Chondrocyte (in vitro differentiated cells): ENCODE data around the gene LCN12. TPM values are rescaled to one million over a fixed set of nuclear protein-coding genes. Genes with fewer than 3 reads are reported as not detected.

Experiments used
- DNase-seq: peaks from one replicate; pipeline ENCODE4 v3.0.0; 2021; ENCODE audit warnings: mixed read lengths, low spot score
- H3K27ac Mint-ChIP-seq: one replicate; pipeline ENCODE4 v1.8.0; 2021; ENCODE audit warnings: mild to moderate bottlenecking, moderate library complexity, mixed read lengths; ENCODE audit not compliant: unreplicated experiment
- H3K27me3 Mint-ChIP-seq: 2 replicates; pipeline ENCODE4 v1.8.0; 2021; ENCODE audit warnings: low read depth, mixed read lengths
- H3K36me3 Mint-ChIP-seq: 2 replicates; pipeline ENCODE4 v1.8.0; 2021; ENCODE audit warnings: low read depth, mixed read lengths
- H3K4me1 Mint-ChIP-seq: 2 replicates; pipeline ENCODE4 v1.8.0; 2021; ENCODE audit warnings: low read depth, mild to moderate bottlenecking, mixed read lengths
- H3K4me3 Mint-ChIP-seq: one replicate; pipeline ENCODE4 v1.8.0; 2021; ENCODE audit warnings: mild to moderate bottlenecking, moderate library complexity, mixed read lengths; ENCODE audit not compliant: unreplicated experiment
- H3K9me3 Mint-ChIP-seq: 2 replicates; pipeline ENCODE4 v1.8.0; 2021; ENCODE audit warnings: low read depth, mixed read lengths
- CTCF ChIP-seq: fragments of 200-600 bp; sonication (generic); IDR thresholded peaks from 2 replicates; pipeline ENCODE4 v1.5.0; 2021; ENCODE audit warnings: antibody characterized with exemption, mild to moderate bottlenecking, moderate library complexity
- total RNA-seq: library from RNA; stranded (reverse); gene quantifications from 3 replicates; pipeline ENCODE4 v1.2.1, GENCODE V29; 2021

LCN12 gene
- total RNA-seq, 1 donor from 2014 or later = 0.60 TPM

DNA sequence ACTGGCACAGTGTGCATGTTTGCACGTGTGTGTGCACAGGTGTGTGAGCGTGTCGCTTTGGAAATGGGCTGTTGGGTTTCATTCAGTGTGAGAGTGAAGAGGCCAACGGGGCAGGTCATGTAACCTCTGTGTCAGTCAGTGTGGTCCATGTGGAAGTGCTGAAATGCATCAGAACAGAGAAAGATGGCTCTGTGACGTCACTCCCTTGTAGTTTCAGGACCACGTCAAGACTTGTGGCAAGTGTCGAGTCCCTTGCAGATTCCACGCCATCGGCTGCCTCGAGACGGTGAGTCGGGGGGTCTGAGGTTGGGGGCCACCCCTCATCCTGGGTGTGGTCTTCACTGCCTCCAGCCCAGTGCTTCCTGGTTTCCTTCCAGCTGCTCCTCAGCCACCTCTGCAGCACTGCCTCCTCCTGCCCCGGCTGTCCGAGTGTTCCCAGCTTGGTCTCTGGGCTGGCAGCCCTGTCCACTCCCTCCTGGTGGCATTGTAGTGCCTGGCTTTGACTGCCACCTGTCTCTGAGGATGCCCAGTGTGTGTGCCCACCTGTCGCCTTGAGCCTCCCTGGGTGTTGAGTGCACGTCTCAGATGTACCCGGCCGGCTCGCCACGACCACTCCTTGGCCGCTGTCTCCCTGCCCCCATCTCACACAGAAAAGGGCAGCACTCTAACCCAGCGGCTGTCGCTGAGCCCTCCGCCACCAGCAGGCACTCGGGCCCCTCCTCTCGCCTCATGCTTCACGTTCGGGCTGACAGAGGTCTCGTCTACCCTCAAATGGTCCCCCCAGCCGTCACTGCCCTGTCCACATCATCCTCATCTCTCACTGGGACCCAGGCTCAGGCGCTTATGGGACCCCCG is 35.5 kb upstream of the LCN12 start:
- Mint-ChIP-seq H3K4me1 (no peaks in the 10 kb centered on the region), H3K4me3 (no peak overlapping the region), H3K27me3 (no peaks in the 10 kb centered on the region), H3K36me3 (peaks cover 25% of the 10 kb centered on the region), H3K27ac (no peak overlapping the region), H3K9me3 (no peaks in the 10 kb centered on the region)
- no peak for TF ChIP-seq CTCF
- no peak for DNase-seq

DNA sequence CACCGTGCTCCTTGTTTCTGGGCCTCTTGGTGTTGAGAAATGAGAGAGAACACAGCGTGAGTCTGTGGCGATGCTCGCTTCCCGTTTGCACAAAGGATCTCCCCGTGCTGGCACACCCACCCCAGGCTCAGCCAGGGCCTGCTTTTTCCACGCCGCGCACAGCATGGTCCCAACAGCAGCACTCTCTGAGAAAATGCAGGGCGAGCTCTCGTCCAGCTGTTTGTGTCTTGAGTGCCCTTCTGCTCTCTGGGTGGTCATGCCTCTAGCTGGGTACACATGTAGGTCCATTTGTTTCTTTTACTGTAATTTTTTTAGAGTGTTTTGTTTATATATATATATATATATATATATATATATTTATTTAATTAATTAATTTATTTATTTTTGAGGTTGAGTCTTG is 34.2 kb upstream of the LCN12 start:
- Mint-ChIP-seq H3K27me3 (no peaks in the 10 kb centered on the region), H3K4me1 (no peaks in the 10 kb centered on the region), H3K27ac (no peak overlapping the region), H3K36me3 (peaks cover 25% of the 10 kb centered on the region), H3K4me3 (no peak overlapping the region), H3K9me3 (no peaks in the 10 kb centered on the region)
- no peak for DNase-seq
- TF ChIP-seq CTCF = no peak

DNA sequence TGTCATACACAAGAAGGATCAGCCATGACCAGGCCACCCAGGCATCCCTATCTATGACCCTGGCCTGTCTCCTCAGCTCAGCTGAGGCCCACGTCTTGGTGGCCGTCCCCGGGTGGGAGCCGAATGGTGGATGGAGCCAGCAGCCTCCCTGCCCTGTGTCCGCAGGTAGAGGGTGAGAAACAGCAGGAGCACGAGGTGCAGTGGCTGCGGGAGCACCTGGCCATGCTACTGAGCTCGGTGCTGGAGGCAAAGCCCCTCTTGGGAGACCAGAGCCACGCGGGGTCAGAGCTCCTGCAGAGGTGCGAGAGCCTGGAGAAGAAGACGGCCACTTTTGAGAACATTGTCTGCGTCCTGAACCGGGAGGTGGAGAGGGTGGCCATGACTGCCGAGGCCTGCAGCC is 32.0 kb upstream of the LCN12 start:
- Mint-ChIP-seq H3K27me3 (no peaks in the 10 kb centered on the region), H3K9me3 (no peaks in the 10 kb centered on the region), H3K4me1 (no peaks in the 10 kb centered on the region), H3K27ac (no peak overlapping the region), H3K36me3 (peaks cover 25% of the 10 kb centered on the region), H3K4me3 (no peak overlapping the region)
- no peak for TF ChIP-seq CTCF
- DNase-seq = no peak

- Mint-ChIP-seq H3K9me3 (no peaks in the 10 kb centered on the region), H3K27me3 (no peaks in the 10 kb centered on the region), H3K4me3 (no peak overlapping the region), H3K36me3 (peaks cover 25% of the 10 kb centered on the region), H3K27ac (no peak overlapping the region), H3K4me1 (no peaks in the 10 kb centered on the region)
- TF ChIP-seq CTCF = no peak
- no peak for DNase-seq
These were observed 31.3 kb upstream of the LCN12 start for GRCh38 chr9:136920734-136921231.

- Mint-ChIP-seq H3K27me3 (no peaks in the 10 kb centered on the region), H3K4me3 (no peak overlapping the region), H3K4me1 (no peaks in the 10 kb centered on the region), H3K9me3 (no peaks in the 10 kb centered on the region), H3K27ac (no peak overlapping the region), H3K36me3 (peaks cover 21% of the 10 kb centered on the region)
- no peak for DNase-seq
- TF ChIP-seq CTCF = no peak
These were observed 30.8 kb upstream of the LCN12 start for GRCh38 chr9:136921307-136921706.
